Mammary epithelial cell (primary cell): ENCODE measurements around the gene KNG1.

Source experiments
- CTCF ChIP-seq, 2 donors: IDR thresholded peaks in 1 of 2; conservative IDR thresholded peaks in 1 of 2; 2 replicates each; pipeline ENCODE4 v1.5.1; 2011 to 2012; ENCODE audit warnings: inconsistent platforms in 2 of 2, low read length in 2 of 2, mild to moderate bottlenecking in 2 of 2, control low read depth in 1 of 2, low read depth in 1 of 2; ENCODE audit not compliant: insufficient read depth in 1 of 2; ENCODE audit errors: extremely low read depth in 1 of 2
- EZH2 ChIP-seq: IDR thresholded peaks from 2 replicates; pipeline ENCODE4 v1.6.1; 2012; ENCODE audit warnings: low read length, inconsistent platforms, borderline replicate concordance

GRCh38 chr3:186671051-186671450 is 46.1 kb upstream of the KNG1 start:
- TF ChIP-seq CTCF (conservative IDR thresholded peaks at IDR 0.05 in 1 of 2, IDR thresholded peaks at IDR 0.05 in 1 of 2; ENCODE audit: extremely low read depth in 1 of 2, insufficient read depth in 1 of 2, low read depth in 1 of 2, low read length in 2 of 2): no peak
- no peak for TF ChIP-seq EZH2
